A549 (cell line): ENCODE data around the gene R3HDML. TPM values are rescaled to one million over a fixed set of nuclear protein-coding genes. Genes with fewer than 3 reads are reported as not detected.

Experiments
- polyA plus RNA-seq, 4 experiments: library from polyadenylated mRNA; depleted of rRNA in 3 of 4; stranded (reverse); fragments of >200 nt; fragmentation: RNase III in 1 of 4; extraction: RNeasy Plus Mini Kit Qiagen cat#74134 plus additional on column Dnase treatment in 1 of 4; gene quantifications; 2 replicates in 3 of 4; 3 replicates in 1 of 4; pipeline ENCODE4 v1.2.3, GENCODE V29; 2011 to 2017
- small RNA-seq, 6 experiments: library from RNA; depleted of rRNA; stranded (forward); fragments of <200 nt; gene quantifications; one replicate each; pipeline ENCODE3, GENCODE V24; 2012

Gene R3HDML
- polyA plus RNA-seq, 2 of the 4 experiments (the other 2 are of a cell fraction), result 0.96 to 1.2 TPM

Small RNA genes lying within 50 kb of the gene (small RNA-seq; reads per million reads assigned to genes)
- gene RF00019, result 0 reads per million in 6 experiments

Other genes with a start within 250 kb of the R3HDML start
- 0.83 and 1.0 TPM in 2 replicates for gene JPH2, start 149.9 kb upstream of the R3HDML start, polyA plus RNA-seq (2011; rRNA removed)
- 2.6 to 3.4 TPM (median 3.3 TPM) in 3 replicates for gene JPH2, start 149.9 kb upstream of the R3HDML start, polyA plus RNA-seq (2017; fragmentation: RNase III; extraction: RNeasy Plus Mini Kit Qiagen cat#74134 plus additional on column Dnase treatment)
- gene OSER1, start 126.3 kb upstream of the R3HDML start, polyA plus RNA-seq (2011; rRNA removed), result 62.6 and 73.0 TPM in 2 replicates
- 46.7 to 50.4 TPM (median 47.5 TPM) in 3 replicates for gene OSER1, start 126.3 kb upstream of the R3HDML start, polyA plus RNA-seq (2017; fragmentation: RNase III; extraction: RNeasy Plus Mini Kit Qiagen cat#74134 plus additional on column Dnase treatment)
- 0.06 and 0.16 TPM in 2 replicates for gene GDAP1L1, start 89.7 kb upstream of the R3HDML start, polyA plus RNA-seq (2011; rRNA removed)
- 0.13 TPM in 1 of 3 replicates, not detected in the others for gene GDAP1L1, start 89.7 kb upstream of the R3HDML start, polyA plus RNA-seq (2017; fragmentation: RNase III; extraction: RNeasy Plus Mini Kit Qiagen cat#74134 plus additional on column Dnase treatment)
- 13.1 and 15.2 TPM in 2 replicates for gene FITM2, start 25.8 kb upstream of the R3HDML start, polyA plus RNA-seq (2011; rRNA removed)
- gene FITM2, start 25.8 kb upstream of the R3HDML start, polyA plus RNA-seq (2017; fragmentation: RNase III; extraction: RNeasy Plus Mini Kit Qiagen cat#74134 plus additional on column Dnase treatment), result 12.1 to 16.0 TPM (median 15.4 TPM) in 3 replicates
- 20.0 and 23.0 TPM in 2 replicates for gene HNF4A, start 18.7 kb downstream of the R3HDML start, polyA plus RNA-seq (2011; rRNA removed)
- 17.5 to 26.2 TPM (median 25.9 TPM) in 3 replicates for gene HNF4A, start 18.7 kb downstream of the R3HDML start, polyA plus RNA-seq (2017; fragmentation: RNase III; extraction: RNeasy Plus Mini Kit Qiagen cat#74134 plus additional on column Dnase treatment)
- gene TTPAL, start 138.8 kb downstream of the R3HDML start, polyA plus RNA-seq (2011; rRNA removed), result 9.2 and 11.0 TPM in 2 replicates
- 9.1 to 9.3 TPM (median 9.3 TPM) in 3 replicates for gene TTPAL, start 138.8 kb downstream of the R3HDML start, polyA plus RNA-seq (2017; fragmentation: RNase III; extraction: RNeasy Plus Mini Kit Qiagen cat#74134 plus additional on column Dnase treatment)
- gene SERINC3, start 185.0 kb downstream of the R3HDML start, polyA plus RNA-seq (2011; rRNA removed), result 159 and 173 TPM in 2 replicates
- gene SERINC3, start 185.0 kb downstream of the R3HDML start, polyA plus RNA-seq (2017; fragmentation: RNase III; extraction: RNeasy Plus Mini Kit Qiagen cat#74134 plus additional on column Dnase treatment), result 57.4 to 65.0 TPM (median 62.9 TPM) in 3 replicates
- 27.0 and 31.1 TPM in 2 replicates for gene PKIG, start 245.5 kb downstream of the R3HDML start, polyA plus RNA-seq (2011; rRNA removed)
- gene PKIG, start 245.5 kb downstream of the R3HDML start, polyA plus RNA-seq (2017; fragmentation: RNase III; extraction: RNeasy Plus Mini Kit Qiagen cat#74134 plus additional on column Dnase treatment), result 22.6 to 24.1 TPM (median 24.0 TPM) in 3 replicates